GM21367 (cell line): Measurements from ENCODE around the gene URB1.
"Not testable (repeated sequence)": the region's sequence is repeated elsewhere in the genome, so short reads cannot be mapped to it uniquely, and the experiment has no call there.

Experiments
- ATAC-seq: cut with Tn5 transposase; IDR thresholded peaks from one replicate; pipeline ENCODE4 v1.9.1; 2021; ENCODE audit not compliant: unreplicated experiment

URB1 gene

GRCh38 chr21:32298148-32298559 lies 94.7 kb downstream of the URB1 start:
- ATAC-seq, result no peak

GRCh38 chr21:32297449-32297848 lies 95.4 kb downstream of the URB1 start:
- ATAC-seq, result no peak

- no peak for ATAC-seq
These were observed 107.3 kb downstream of the URB1 start for GRCh38 chr21:32285476-32285875.

GRCh38 chr21:32282992-32283391 lies 109.8 kb downstream of the URB1 start:
- ATAC-seq, result no peak

GRCh38 chr21:32281531-32281930 lies 111.3 kb downstream of the URB1 start:
- ATAC-seq, result no peak

- peak; percentile 23 for ATAC-seq
These were observed 113.5 kb downstream of the URB1 start for GRCh38 chr21:32279377-32279680.

GRCh38 chr21:32278518-32279376 lies 114.1 kb downstream of the URB1 start, which contains the start of gene MIS18A:
TSS of gene MIS18A (minus strand) at chr21:32279049. CDS start at chr21:32279014, 35 bp downstream.
- ATAC-seq, result peak; percentile 88

- ATAC-seq, result peak; percentile 23
These were observed 114.7 kb downstream of the URB1 start for GRCh38 chr21:32278103-32278502.

GRCh38 chr21:32276671-32277070 lies 116.1 kb downstream of the URB1 start:
- no peak for ATAC-seq

- no peak for ATAC-seq
These were observed 122.1 kb downstream of the URB1 start for GRCh38 chr21:32270748-32271147.

- ATAC-seq, result not testable (repeated sequence)
These were observed 127.5 kb downstream of the URB1 start for GRCh38 chr21:32265321-32265720.

- ATAC-seq, result no peak
These were observed 130.9 kb downstream of the URB1 start for GRCh38 chr21:32261929-32262328.
